Endodermal cell (in vitro differentiated cells): Measurements from ENCODE around the gene BCAR1. TPM values are rescaled to one million over a fixed set of nuclear protein-coding genes. Genes with fewer than 3 reads are reported as not detected.

ENCODE experiments used
- DNase-seq: peaks from one replicate; pipeline ENCODE4 v3.0.0-alpha.2; 2017
- H3K27ac ChIP-seq: 2 replicates; pipeline ENCODE4 v1.5.1; 2013; ENCODE audit warnings: mild to moderate bottlenecking, low read depth, low read length, moderate library complexity
- H3K27me3 ChIP-seq: 2 replicates; pipeline ENCODE4 v1.6.1; 2013; ENCODE audit warnings: mild to moderate bottlenecking, low read length, moderate library complexity; ENCODE audit not compliant: insufficient read depth, control insufficient read depth, poor library complexity, severe bottlenecking
- H3K36me3 ChIP-seq: 2 replicates; pipeline ENCODE4 v1.7.0; 2013; ENCODE audit warnings: mild to moderate bottlenecking, low read length, moderate library complexity; ENCODE audit not compliant: control insufficient read depth, insufficient read depth
- H3K4me1 ChIP-seq: one replicate; pipeline ENCODE4 v1.7.0; 2013; ENCODE audit warnings: low read length; ENCODE audit not compliant: control insufficient read depth, insufficient read depth
- H3K4me3 ChIP-seq: 2 replicates; pipeline ENCODE4 v1.5.1; 2013; ENCODE audit warnings: mild to moderate bottlenecking, low read length, moderate library complexity
- H3K9ac ChIP-seq: 2 replicates; pipeline ENCODE4 v1.6.1; 2013; ENCODE audit warnings: mild to moderate bottlenecking, low read length, moderate library complexity; ENCODE audit not compliant: poor library complexity, severe bottlenecking; ENCODE audit errors: extremely low read depth
- H3K9me3 ChIP-seq: 2 replicates; pipeline ENCODE4 v1.6.1; 2013; ENCODE audit warnings: mild to moderate bottlenecking, low read length, moderate library complexity; ENCODE audit not compliant: control insufficient read depth
- H3K27ac Mint-ChIP-seq: 2 replicates; pipeline ENCODE4 v1.8.0; 2020; ENCODE audit warnings: mixed read lengths
- H3K27me3 Mint-ChIP-seq: 2 replicates; pipeline ENCODE4 v1.8.0; 2021; ENCODE audit warnings: mild to moderate bottlenecking, mixed read lengths; ENCODE audit not compliant: insufficient read depth
- H3K36me3 Mint-ChIP-seq: 2 replicates; pipeline ENCODE4 v1.8.0; 2020; ENCODE audit warnings: low read depth, mixed read lengths
- H3K4me1 Mint-ChIP-seq: 2 replicates; pipeline ENCODE4 v1.8.0; 2020; ENCODE audit warnings: mixed read lengths
- H3K4me3 Mint-ChIP-seq: 2 replicates; pipeline ENCODE4 v1.8.0; 2020; ENCODE audit warnings: mild to moderate bottlenecking, moderate library complexity, mixed read lengths
- H3K9me3 Mint-ChIP-seq: 2 replicates; pipeline ENCODE4 v1.8.0; 2020; ENCODE audit warnings: mild to moderate bottlenecking, mixed read lengths
- CTCF ChIP-seq: fragments of 200-600 bp; sonication (generic); conservative IDR thresholded peaks from 2 replicates; pipeline ENCODE4 v1.5.0; 2021; ENCODE audit warnings: antibody characterized with exemption, mild to moderate bottlenecking
- WGBS, 2 experiments: methylation state at CpG; one replicate each; pipeline versions ENCODE4 v1.1.5 to v1.1.7; 2013; ENCODE audit warnings: missing lambda C conversion rate in 2 of 2, mixed read lengths in 1 of 2; ENCODE audit not compliant: insufficient coverage in 1 of 2, insufficient read length in 1 of 2; 5-methylcytosine and 5-hydroxymethylcytosine counted together
- total RNA-seq, 2 donors: library from RNA; stranded (reverse); fragmentation: NEBNext Ultra II Directional in 1 of 2; extraction: Animal tissue kit (Norgen Biotek cat#: 25700) in 1 of 2; gene quantifications; 2 replicates in 1 of 2; 3 replicates in 1 of 2; pipeline ENCODE4 v1.2.1, GENCODE V29; 2021

Gene BCAR1
- total RNA-seq, 2 donors from 2014 or later: 56.2 to 74.3 TPM

- Mint-ChIP-seq H3K9me3 (no peaks in the 10 kb centered on the region), H3K27me3 (no peaks in the 10 kb centered on the region), H3K27ac (peak overlapping the region; percentile 72), H3K4me3 (no peak overlapping the region), H3K4me1 (peaks cover 12% of the 10 kb centered on the region), H3K36me3 (no peaks in the 10 kb centered on the region)
- Histone ChIP-seq H3K4me1 (no peaks in the 10 kb centered on the region), H3K27me3 (no peaks in the 10 kb centered on the region), H3K4me3 (no peak overlapping the region), H3K27ac (no peak overlapping the region), H3K9ac (no peak overlapping the region), H3K36me3 (no peaks in the 10 kb centered on the region), H3K9me3 (no peaks in the 10 kb centered on the region)
- WGBS, 2 experiments: 96 to 100% methylated on average over 2 to 4 of the region's 6 CpGs
- TF ChIP-seq CTCF: no peak
- no peak for DNase-seq
Observed at GRCh38 chr16:75204410-75204758, 47.0 kb downstream of the BCAR1 start.

GRCh38 chr16:75203667-75204409 is 47.6 kb downstream of the BCAR1 start:
- Histone ChIP-seq H3K9ac (no peak overlapping the region), H3K36me3 (no peaks in the 10 kb centered on the region), H3K4me1 (no peaks in the 10 kb centered on the region), H3K27ac (no peak overlapping the region), H3K9me3 (no peaks in the 10 kb centered on the region), H3K27me3 (no peaks in the 10 kb centered on the region), H3K4me3 (no peak overlapping the region)
- H3K9me3 Mint-ChIP-seq: no peaks in the 10 kb centered on the region
- no peak overlapping the region for H3K4me3 Mint-ChIP-seq
- peak; percentile 69 for DNase-seq
- H3K27ac Mint-ChIP-seq: peak overlapping the region; percentile 72
- WGBS, 2 experiments: 80% methylated on average over 10 to 13 of the region's 13 CpGs
- H3K27me3 Mint-ChIP-seq: no peaks in the 10 kb centered on the region
- no peaks in the 10 kb centered on the region for H3K36me3 Mint-ChIP-seq
- peaks cover 12% of the 10 kb centered on the region for H3K4me1 Mint-ChIP-seq
- TF ChIP-seq CTCF: peak; percentile 43

- no peak for TF ChIP-seq CTCF
- 96% methylated on average over 10 to 12 of the region's 12 CpGs for WGBS, 2 experiments
- Histone ChIP-seq H3K9ac (no peak overlapping the region), H3K9me3 (no peaks in the 10 kb centered on the region), H3K4me1 (no peaks in the 10 kb centered on the region), H3K27ac (no peak overlapping the region), H3K27me3 (no peaks in the 10 kb centered on the region), H3K4me3 (no peak overlapping the region), H3K36me3 (no peaks in the 10 kb centered on the region)
- no peaks in the 10 kb centered on the region for H3K36me3 Mint-ChIP-seq
- H3K4me1 Mint-ChIP-seq: peaks cover 12% of the 10 kb centered on the region
- no peak overlapping the region for H3K27ac Mint-ChIP-seq
- no peaks in the 10 kb centered on the region for H3K27me3 Mint-ChIP-seq
- peak; percentile 55 for DNase-seq
- H3K4me3 Mint-ChIP-seq: no peak overlapping the region
- H3K9me3 Mint-ChIP-seq: no peaks in the 10 kb centered on the region
Observed at GRCh38 chr16:75203096-75203495, 48.3 kb downstream of the BCAR1 start.
